ENCODE measurements around the gene CENPV.
"Not testable (repeated sequence)": the region's sequence is repeated elsewhere in the genome, so short reads cannot be mapped to it uniquely, and the experiment has no call there.

The CENPV gene
- total RNA-seq: 6.0 to 8.1 reads per million in 2 donors

DNA sequence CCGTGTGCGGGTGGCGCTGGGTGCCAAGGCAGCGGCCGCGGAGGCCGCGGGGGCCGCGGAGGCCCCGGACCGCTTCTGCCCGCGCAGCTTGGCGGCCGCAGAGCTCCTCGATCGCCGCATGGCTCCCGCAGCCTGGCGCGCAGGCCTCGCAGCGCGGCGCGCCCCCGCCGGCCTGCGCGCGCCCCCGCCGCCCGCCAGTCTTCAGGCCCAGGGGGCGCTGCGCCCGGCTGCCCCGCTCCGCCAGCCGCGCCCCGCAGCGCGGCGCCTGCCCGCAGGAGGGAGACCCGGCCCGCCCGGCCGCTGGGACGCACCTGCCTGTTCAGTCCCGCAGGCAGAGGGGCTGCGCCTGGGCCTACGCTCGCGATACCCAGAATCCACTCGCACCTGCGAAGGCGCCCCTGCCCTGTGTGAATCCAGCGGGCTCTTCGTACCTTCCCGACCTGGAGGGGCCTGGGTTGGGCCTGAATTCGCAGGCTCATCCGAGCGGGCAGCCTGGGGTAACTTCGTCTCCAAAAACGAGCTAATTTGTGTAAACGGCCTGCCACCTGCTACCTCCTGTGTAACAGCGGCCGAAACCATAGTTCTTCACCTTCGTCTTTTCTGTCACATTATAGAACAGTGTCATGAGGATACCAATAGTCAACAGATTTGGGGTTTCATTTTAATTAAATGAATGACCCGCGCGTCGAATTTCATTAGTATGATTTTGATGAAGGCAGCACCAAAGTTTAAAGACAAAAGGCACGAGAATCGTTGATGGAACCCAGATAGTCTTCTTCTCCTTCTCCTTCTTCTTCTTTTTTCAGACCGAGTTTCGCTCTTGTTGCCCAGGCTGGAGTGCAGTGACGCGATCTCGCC, at the start of gene CENPV:
TSS of gene CENPV (minus strand) at position 153 of the 858 bp plus-strand sequence. CDS start at position 120, 33 bp downstream.
- DNase-seq: peak; percentile 35 to 70 (median 60)

DNA sequence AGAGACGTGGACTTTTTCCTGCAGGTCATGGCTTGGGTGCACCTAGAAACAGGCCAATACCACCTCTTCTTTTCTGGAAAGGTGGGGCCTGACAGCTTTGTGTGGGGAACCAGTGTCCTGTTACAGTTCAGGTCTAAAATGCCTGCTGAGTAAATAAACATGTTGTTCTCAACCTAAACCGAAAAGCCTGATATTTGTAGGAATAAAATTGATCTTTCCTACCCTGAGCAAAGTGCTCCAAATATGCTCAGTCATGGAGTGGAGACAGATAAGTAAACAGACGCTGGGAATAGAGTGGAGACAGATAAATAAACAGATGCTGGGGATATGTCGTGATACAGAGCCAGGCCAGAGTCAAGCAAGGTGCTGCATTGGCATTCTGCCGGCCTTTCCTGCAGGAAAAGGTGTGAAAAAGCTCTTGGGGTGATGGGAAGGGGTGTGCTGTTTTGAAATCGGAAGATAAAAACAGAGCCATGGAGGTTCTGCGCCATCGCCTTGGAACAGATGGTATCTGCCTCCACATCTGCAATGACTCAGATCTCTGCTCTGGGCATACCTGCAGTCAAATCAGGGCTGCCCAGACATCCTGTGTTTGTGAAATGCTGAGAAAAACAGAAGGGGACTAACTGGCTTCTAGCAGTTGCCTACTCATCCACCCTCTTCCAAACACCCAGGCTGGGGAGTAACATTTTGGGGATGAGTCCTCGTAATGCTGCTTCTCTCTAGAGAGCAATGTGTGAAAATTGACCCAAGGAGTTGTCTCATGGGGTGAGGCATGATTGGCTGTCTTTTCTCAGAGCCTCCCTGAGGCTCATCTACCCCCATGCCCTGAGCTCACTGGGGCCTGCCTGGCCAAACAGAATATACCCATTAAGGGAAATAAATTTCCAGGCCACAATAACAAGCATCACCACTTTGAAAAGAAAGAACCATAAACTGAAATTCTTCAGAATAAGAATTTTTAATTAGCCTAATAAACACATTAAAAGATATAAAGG, 45.3 kb upstream of the CENPV start:
- DNase-seq: peak in 1 of 5 experiments; percentile 90

DNA sequence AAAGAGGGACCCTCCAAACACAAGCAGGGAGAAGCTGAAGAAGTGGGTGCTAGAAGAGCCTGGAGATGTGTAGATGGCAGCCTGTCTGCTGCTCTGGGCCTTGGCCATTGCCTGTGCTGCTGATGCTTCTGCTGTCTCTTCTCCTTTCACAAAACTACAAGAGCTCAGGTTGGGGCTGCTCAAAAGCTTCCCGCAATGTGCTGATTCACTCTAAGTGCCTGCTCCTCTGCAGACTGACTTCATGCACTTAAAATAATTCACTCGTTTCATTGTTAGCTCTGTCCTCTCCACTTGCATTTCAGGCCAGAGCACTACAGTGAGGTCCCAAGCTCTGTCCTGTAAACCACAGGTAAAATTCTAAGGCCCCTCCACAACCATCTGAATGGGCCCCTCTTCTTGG, 43.4 kb upstream of the CENPV start:
- not testable (repeated sequence) for DNase-seq

DNA sequence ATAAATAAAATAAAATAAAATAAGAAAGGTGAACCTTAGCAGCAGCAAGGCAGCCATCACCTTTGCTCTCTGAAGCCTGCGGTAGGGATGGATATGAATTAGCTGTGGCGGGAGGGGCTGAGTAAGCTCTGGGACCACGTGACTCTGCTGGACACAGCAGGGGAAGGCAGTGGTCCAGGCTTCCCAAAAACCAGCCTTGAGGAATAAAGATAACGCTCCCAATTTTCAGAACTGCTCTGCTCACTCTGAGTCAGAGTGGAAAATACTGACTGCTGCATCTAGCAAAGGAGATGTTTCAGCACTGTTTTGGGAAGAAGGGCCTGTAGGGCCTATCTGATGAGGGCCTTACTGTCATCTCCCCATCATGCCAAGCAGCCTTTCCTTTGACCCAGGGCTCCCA, 42.6 kb upstream of the CENPV start:
- DNase-seq: not testable (repeated sequence)

DNA sequence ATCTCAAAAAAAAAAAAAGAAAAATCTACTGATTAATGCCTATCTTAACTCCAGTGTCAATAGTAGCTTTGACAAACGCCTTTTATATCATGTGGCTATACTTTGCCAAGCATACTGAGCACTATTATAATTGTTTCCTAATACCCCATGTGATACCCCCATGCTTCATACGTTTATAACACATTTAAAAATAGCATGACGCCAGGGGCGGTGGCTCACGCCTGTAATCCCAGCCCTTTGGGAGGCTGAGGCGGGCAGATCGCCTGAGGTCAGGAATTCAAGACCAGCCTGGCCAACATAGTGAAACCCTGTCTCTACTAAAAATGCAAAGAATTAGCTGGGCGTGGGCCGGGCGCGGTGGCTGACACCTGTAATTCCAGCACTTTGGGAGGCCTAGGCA, 39.2 kb upstream of the CENPV start:
- DNase-seq: not testable (repeated sequence)

DNA sequence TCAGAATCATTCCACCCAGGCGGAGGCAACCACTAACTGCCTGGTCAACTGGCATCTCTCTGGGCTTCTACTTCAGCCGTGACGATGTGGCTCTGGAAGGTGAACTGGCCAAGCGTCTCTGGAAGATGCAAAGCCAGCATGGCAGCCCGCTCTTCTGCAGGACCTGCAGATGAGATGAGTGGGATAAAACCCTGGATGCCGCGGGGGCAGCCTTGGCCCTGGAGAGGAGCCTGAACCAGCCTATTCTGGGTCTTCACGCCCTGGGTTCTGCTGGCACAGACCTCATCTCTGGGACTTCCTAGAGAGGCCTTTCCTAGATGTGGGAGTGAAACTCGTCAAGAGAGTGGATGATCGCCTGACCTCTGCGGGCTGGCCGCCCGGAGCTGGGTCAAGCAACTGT, 38.2 kb upstream of the CENPV start:
- DNase-seq: no peak

DNA sequence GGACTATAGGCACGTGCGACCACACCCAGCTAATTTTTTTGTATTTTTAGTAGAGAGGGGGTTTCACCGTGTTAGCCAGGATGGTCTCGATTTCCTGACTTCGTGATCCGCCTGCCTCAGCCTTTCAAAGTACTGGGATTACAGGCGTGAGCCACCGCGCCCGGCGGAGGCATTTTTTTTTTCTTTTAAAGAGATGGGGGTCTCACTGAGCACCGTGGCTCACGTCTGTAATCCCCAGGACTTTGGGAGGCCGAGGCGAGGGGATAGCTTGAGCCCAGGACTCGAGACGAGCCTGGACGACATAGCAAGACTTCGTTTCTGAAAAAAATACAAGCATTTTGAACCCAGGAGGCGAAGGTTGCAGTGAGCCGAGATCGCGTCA, 32.8 kb upstream of the CENPV start:
- DNase-seq: not testable (repeated sequence)

DNA sequence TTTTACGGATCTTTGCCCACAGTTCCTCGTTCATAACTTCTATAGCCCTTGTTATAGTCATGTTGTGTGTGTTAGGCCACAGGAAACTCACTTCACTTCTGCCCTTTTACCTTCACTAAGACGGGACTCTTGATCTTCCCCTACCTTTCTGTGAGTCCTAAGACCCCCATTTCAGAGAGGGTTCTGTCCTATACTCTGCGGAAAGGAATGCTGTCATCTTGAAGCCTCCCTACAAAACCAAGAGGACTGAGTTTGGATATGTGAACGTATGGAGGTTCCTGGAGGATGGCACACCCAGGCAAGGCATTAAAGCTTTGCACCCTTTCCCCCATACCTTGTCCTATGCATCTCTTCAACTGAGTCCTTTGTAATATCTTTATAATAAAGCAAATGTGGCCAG, 31.3 kb upstream of the CENPV start:
- no peak for DNase-seq

DNA sequence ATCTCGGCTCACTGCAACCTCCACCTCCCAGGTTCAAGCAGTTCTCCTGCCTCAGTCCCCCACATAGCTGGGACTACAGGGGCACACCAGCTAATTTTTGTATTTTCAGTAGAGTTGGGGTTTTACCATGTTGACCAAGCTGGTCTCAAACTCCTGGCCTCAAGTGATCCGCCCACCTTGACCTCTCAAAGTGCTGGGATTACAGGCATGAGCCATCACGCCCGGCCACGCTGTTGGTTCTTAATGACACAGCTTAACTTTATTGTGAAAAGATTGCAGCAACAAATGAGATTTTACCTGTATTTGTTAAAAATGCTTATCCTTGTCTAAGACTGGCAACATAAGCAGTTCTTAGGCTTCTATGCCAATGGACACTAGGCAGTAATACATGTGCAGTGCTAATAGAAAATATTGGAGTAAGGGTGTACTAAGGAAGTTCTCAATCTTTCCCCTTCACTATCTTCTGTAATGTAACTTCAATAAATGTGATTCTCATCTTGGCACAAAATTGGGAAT, 30.6 kb upstream of the CENPV start:
- DNase-seq: no peak

DNA sequence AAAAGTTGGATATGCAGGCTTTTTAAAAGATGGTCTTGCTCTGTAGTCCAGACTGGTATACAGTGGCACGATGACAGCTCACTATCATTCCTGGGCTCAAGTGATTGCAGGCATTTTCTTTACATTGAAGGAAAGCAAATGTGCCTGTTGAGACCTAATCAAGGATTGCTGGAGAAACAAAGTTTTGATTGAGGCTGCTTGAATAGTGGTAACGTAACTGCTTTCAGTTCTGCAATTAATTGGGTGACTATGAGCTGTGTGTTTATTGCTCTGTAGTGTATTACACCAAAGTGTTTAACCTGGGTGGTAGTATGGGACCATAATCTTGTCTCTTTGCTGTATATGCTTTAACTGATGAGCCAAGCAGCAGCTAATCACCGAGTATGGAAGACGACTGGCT, 29.9 kb upstream of the CENPV start:
- no peak for DNase-seq

DNA sequence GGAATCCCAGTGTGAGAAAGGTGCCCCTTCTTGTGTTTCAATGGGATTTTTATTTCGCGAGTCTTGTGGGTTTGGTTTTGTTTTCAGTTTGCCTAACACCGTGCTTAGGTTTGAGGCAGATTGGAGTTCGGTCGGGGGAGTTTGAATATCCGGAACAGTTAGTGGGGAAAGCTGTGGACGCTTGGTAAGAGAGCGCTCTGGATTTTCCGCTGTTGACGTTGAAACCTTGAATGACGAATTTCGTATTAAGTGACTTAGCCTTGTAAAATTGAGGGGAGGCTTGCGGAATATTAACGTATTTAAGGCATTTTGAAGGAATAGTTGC, 28.2 kb upstream of the CENPV start:
- DNase-seq: peak in 2 of 5 experiments; percentile 10 to 13

DNA sequence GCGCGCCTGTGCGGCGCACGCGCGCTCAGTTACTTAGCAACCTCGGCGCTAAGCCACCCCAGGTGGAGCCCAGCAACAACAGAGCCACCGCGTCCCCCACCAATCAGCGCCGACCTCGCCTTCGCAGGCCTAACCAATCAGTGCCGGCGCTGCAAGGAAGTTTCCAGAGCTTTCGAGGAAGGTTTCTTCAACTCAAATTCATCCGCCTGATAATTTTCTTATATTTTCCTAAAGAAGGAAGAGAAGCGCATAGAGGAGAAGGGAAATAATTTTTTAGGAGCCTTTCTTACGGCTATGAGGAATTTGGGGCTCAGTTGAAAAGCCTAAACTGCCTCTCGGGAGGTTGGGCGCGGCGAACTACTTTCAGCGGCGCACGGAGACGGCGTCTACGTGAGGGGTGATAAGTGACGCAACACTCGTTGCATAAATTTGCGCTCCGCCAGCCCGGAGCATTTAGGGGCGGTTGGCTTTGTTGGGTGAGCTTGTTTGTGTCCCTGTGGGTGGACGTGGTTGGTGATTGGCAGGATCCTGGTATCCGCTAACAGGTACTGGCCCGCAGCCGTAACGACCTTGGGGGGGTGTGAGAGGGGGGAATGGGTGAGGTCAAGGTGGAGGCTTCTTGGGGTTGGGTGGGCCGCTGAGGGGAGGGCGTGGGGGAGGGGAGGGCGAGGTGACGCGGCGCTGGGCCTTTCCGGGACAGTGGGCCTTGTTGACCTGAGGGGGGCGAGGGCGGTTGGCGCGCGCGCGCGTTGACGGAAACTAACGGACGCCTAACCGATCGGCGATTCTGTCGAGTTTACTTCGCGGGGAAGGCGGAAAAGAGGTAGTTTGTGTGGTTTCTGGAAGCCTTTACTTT, 27.6 kb upstream of the CENPV start, which contains the start of gene UBB:
TSS of gene UBB (plus strand) at position 452 of the 856 bp plus-strand sequence. CDS start 817 bp downstream, outside the sequence.
- peak; percentile 87 to 99 (median 94) for DNase-seq

DNA sequence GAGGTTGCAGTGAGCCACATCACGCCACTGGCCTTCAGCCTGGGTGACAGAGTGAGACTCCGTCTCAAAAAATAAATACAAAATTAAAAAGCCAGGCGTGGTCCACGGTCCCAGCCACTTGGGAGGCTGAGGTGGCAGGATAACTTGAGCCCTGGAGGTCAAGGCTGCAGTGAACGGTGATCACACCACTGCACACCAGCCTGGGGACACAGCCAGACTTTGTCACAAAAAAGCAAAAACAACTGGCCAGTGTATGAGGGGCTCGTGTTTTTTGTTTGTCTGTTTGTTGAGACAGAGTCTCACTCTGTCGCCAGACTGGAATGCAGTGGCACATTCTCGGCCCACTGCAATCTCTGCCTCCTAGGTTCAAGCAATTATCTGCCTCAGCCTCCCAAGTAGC, 26.4 kb upstream of the CENPV start:
- DNase-seq: no peak

DNA sequence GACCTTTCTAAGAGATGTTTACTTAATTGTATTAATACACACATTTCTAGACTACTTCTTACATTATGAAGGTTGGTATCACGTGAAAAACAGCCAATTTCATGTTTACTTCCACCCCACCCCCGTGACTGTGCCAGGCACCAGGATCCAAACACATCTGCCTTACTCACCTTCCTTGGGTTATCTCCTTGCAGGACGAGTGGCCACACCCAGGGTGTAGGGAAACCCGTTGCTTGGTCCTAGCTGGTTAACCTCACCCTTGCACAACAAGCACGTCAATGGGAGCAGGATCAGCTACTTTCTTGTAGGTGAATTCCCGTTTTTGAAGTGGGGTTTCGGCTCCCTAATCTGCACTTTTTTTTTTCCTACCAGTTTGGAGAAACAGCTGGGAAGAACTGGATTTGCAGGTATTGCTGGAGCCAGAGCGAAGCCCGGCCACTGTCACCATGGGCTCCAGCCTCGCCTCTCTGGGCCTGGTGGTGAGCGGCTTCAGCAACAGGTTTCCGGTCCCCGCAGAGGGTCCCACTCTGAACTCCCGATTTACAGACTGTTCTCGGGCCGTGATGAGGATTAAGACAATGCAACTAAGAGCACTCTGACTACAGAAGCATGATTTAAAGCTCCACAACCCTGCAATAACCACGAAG, 25.5 kb upstream of the CENPV start:
- no peak for DNase-seq

DNA sequence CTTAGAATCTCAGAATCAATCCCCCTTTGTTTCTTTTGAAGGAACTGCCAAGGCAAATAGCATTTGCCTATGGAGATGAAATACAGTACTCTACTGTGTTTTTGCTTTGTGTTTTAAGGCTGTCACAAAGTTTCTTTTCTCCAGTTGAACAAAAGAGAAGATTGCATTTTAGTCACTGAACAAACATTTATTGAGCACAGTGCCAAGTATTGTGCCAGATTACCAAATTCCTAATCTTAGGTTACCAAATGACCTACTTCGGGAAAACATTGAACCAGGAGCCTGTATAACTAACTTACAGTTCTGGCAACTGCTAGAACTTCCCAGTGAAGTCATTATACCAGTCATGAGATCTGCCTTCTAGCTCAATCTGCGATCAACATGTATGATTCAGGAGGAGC, 24.7 kb upstream of the CENPV start:
- no peak for DNase-seq

DNA sequence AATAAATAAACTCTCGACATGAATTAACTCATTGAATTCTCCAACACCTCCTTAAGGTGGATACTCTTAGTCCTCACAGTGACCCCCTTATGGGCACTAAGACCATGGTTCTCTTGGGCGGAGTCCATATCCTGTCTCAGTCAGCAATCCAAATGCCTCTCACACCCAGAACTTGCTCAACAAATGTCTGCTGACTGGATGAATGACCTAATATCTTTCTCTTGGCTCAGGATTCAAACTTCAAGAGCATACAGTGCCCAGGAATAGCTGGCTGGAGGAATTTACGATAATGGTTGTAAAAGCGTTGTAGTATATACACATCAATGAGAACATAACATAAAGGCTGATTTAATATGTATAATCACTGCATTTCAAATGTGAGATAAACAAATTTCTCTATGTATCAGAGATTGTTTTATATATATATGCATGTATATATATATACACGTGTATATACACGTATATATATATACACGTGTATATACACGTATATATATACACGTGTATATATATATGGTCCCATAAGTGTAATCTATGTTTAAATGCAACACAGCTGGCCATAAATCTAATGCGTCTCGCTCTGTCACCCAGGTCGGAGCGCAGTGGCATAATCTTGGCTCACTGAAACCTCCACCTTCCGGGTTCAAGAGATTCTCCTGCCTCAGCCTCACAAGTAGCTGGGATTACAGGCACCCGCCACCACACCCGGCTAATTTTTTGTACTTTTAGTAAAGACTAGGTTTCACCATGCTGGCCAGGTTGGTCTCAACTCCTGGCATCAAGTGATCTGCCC, 21.1 kb upstream of the CENPV start:
- no peak for DNase-seq

DNA sequence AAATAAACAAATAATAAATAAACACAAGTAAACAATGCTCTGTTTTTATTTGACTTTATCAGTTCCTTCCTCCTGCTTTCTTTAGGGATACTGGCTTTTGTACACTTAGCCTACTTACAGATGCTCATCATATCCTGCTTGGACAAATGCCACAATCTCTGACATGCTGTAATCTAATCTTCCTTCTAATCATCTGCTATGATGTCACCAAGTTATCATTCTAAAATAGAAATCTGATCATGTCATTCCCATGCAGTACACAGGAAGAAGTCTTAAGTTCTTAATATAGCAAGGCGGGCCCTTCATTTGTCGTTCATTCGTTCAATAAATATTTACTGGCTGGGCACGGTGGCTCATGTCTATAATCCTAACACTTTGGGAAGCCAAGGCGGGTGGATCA, 18.5 kb upstream of the CENPV start:
- DNase-seq: no peak

DNA sequence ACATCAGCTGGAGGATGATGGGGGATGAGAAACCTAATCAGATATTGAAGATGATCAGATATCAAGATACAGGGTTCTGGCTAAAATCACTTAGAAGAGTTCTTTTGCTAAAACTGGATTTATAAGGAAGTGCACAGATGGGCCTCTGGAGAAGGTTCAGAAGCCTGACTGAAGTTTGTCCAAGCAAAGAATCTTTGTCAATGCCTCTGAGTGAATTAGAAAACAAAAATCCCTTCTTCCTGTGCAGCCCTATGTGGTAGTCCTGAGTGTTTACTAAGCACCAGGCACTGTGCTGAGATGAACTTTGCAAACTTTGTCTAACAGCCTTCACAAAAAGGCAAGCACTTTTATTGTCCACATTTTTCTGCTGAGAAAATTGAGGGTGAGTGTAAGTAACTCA, 11.4 kb upstream of the CENPV start:
- DNase-seq: no peak

DNA sequence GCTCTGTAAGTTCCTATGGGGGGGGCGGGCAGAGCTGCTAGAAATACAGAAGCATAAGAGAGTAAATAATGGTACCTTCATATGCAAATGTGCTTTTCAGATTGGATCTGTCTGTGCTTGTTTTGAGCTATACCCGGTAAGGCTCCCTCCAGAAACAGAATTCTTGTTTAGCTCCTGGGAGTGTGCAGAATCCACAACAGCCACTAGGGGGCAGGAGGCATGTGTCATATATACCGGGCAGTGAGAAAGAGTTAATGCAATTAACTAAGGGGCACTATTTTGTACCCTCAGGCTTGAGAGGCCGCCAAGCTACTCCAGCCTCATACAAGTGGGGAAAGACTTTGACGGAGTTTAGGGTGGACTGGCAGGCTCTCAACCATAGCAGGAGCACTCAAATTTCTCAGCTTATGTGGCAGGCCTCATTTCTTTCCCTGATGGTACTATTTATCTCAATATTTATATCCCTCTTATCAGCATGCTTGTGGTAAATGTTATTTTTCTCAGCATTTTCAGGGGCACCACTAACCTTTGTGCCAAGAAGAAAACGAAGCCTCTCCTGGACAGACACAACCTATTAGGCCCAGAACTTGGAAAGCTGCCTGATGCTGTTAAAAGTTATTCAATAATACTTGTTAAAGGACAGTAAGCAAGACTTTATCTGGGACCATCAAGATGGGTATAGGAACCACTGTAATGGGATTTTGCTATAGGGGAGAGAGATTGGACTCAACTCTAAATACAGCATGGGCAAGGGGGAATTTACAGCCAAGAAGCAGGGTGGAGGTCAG, 10.7 kb upstream of the CENPV start:
- peak; percentile 27 to 75 (median 60) for DNase-seq

DNA sequence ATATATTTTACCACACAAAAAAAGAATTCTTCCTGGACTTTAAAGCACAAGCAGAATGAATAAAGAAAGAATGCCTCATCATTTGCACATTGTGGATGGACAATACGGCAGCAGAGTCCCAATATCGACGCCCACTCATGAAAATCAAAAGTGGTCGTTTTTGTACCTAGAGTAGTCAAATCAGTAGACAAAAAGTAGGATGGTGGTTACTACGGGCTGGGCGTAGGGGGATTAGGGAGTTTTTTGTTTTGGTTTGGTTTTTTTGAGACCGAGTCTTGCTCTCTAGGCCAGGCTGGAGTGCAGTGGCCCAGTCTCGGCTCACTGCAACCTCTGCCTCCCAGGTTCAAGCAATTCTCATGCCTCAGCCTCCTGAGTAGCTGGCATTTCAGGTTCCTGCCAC, 8.6 kb upstream of the CENPV start:
- no peak for DNase-seq

Data from T-helper 2 cell (primary cell).